Measurements from ENCODE around the gene SNRNP40. TPM values are rescaled to one million over a fixed set of nuclear protein-coding genes. Genes with fewer than 3 reads are reported as not detected.

The SNRNP40 gene
- total RNA-seq, 4 donors from 2014 or later, result 21.9 to 32.1 (median 23.6) TPM

- ATAC-seq, result no peak
- H3K4me1 ChIP-seq, result peaks cover 7 to 11% of the 10 kb centered on the region in 2 donors
- intact Hi-C loops (cut with DNase I; ENCODE audit: low total_unique reads), result no loop called here
Observed at GRCh38 chr1:31218705-31219104, 77.9 kb downstream of the SNRNP40 start.

GRCh38 chr1:31216016-31216415 lies 80.6 kb downstream of the SNRNP40 start:
- no peaks in the 10 kb centered on the region for H3K9me3 ChIP-seq
- DNase-seq, result no peak
- no peaks in the 10 kb centered on the region for H3K27me3 ChIP-seq
- ATAC-seq, result no peak
- in situ Hi-C loops (cut with MboI; ENCODE audit: low sequenced_read_pairs in 4 of 4) (no loop called here), intact Hi-C loops (cut with DNase I; ENCODE audit: low total_unique reads) (no loop called here)
- H3K4me1 ChIP-seq, result peaks cover 7 to 11% of the 10 kb centered on the region in 2 donors
- H3K4me3 ChIP-seq, result no peak overlapping the region
- H3K27ac ChIP-seq, result no peak overlapping the region
- H3K36me3 ChIP-seq, result no peaks in the 10 kb centered on the region
- TF ChIP-seq, protein P1, sequence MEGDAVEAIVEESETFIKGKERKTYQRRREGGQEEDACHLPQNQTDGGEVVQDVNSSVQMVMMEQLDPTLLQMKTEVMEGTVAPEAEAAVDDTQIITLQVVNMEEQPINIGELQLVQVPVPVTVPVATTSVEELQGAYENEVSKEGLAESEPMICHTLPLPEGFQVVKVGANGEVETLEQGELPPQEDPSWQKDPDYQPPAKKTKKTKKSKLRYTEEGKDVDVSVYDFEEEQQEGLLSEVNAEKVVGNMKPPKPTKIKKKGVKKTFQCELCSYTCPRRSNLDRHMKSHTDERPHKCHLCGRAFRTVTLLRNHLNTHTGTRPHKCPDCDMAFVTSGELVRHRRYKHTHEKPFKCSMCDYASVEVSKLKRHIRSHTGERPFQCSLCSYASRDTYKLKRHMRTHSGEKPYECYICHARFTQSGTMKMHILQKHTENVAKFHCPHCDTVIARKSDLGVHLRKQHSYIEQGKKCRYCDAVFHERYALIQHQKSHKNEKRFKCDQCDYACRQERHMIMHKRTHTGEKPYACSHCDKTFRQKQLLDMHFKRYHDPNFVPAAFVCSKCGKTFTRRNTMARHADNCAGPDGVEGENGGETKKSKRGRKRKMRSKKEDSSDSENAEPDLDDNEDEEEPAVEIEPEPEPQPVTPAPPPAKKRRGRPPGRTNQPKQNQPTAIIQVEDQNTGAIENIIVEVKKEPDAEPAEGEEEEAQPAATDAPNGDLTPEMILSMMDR (IDR thresholded peaks at IDR 0.05 in 4 of 5, conservative IDR thresholded peaks at IDR 0.05 in 1 of 5), result no peak

More at GRCh38 chr1:31218705-31219104, 77.9 kb downstream of the SNRNP40 start:
- TF ChIP-seq, protein P1 (IDR thresholded peaks at IDR 0.05 in 4 of 5, conservative IDR thresholded peaks at IDR 0.05 in 1 of 5), result no peak
- TF ChIP-seq POLR2A (IDR thresholded peaks at IDR 0.05), result no peak
- H3K27me3 ChIP-seq, result no peaks in the 10 kb centered on the region
- in situ Hi-C loops (cut with MboI; ENCODE audit: low sequenced_read_pairs in 4 of 4), result no loop called here
- no peak overlapping the region for H3K4me3 ChIP-seq
- H3K27ac ChIP-seq, result no peak overlapping the region
- H3K9me3 ChIP-seq, result no peaks in the 10 kb centered on the region
- DNase-seq, result no peak
- no peaks in the 10 kb centered on the region for H3K36me3 ChIP-seq

DNA sequence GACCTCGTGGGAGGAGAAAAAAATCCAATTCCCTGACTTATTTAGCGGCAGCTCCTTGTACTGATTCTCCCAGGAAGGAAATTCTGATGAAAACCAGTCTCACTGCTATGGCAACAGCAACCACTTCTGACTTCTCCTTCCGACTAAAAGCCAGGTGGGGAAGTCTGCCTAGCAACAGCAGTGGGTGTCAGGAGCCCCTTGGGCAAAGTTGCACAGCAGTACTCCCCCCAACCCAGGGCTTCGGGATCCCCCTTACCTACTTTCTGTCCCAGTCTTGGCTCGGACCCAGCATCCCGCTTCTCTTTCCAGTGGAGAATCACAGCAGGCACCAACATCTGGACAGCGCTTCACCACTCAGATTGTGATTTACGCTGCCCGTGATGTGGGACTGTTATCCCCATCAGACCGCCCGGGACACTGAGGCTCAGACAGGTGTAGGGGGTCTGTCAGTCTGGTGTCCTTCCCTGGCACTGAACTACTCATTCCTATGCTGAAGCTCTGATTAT lies 81.5 kb downstream of the SNRNP40 start:
- DNase-seq, result no peak
- H3K9me3 ChIP-seq, result no peaks in the 10 kb centered on the region
- H3K4me3 ChIP-seq, result no peak overlapping the region
- no peaks in the 10 kb centered on the region for H3K36me3 ChIP-seq
- no peak overlapping the region for H3K27ac ChIP-seq
- no peaks in the 10 kb centered on the region for H3K27me3 ChIP-seq
- intact Hi-C loops (cut with DNase I; ENCODE audit: low total_unique reads) (no loop called here), in situ Hi-C loops (cut with MboI; ENCODE audit: low sequenced_read_pairs in 4 of 4) (no loop called here)
- H3K4me1 ChIP-seq, result peaks cover 7 to 11% of the 10 kb centered on the region in 2 donors
- no peak for ATAC-seq
- no peak for TF ChIP-seq POLR2A (IDR thresholded peaks at IDR 0.05)

DNA sequence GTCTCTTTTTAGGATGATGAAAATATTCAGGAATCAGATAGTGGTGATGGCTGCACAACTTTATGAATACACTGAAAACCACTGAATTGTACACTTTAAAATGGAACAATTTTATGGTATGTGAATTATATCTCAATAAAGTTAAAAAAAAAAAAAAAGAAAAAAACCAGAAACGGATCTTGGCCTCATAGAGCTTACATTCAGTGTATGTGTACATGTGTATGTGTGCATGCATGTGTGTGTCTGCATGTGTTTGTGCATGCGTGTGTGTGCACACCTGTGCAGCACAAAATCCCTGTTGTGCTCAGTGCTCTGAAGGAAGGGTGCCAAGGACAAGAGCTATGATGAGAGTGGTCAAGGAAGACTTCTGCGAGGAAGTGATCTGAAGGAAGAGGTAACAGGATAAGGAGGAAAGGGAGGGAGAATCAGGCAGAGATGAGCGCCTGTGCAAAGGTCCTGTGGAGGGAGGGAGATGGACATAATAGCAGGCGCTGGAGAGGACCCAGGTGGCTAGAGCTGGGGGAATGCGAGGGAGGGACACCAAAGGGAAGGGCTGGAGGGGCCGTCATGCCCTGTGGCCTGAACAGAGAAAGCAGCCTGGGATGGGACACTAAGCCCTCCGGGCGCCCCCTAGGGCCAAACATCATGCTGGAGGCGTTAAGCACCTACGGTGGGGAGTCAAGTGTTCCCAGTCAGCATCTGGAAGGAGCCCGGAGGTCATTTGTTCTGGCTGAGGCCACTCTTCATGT lies 82.1 kb downstream of the SNRNP40 start:
- no peak for DNase-seq
- in situ Hi-C loops (cut with MboI; ENCODE audit: low sequenced_read_pairs in 4 of 4) (no loop called here), intact Hi-C loops (cut with DNase I; ENCODE audit: low total_unique reads) (no loop called here)
- Histone ChIP-seq H3K27me3 (no peaks in the 10 kb centered on the region), H3K27ac (no peak overlapping the region), H3K4me1 (peaks cover 7 to 11% of the 10 kb centered on the region in 2 donors), H3K4me3 (no peak overlapping the region), H3K36me3 (no peaks in the 10 kb centered on the region), H3K9me3 (no peaks in the 10 kb centered on the region)
- no peak for ATAC-seq
- no peak for TF ChIP-seq POLR2A (IDR thresholded peaks at IDR 0.05)

Other genes starting within 250 kb of the SNRNP40 start
- gene PUM1, start 231.1 kb downstream of the SNRNP40 start, total RNA-seq, result 100 to 1,000 TPM in 1 of 4 donors, 10 to 100 TPM in 3; 56.7 to 111 (median 76.4) TPM
- gene NKAIN1, start 56.9 kb downstream of the SNRNP40 start, total RNA-seq, result 1 to 10 TPM; 1.4 to 4.6 (median 4.0) TPM
- 10 to 100 TPM; 14.0 to 26.8 (median 17.5) TPM for gene ZCCHC17, start 244 bp upstream of the SNRNP40 start, total RNA-seq
- gene FABP3, start 76.3 kb upstream of the SNRNP40 start, total RNA-seq, result 1,000 to 10,000 TPM in 3 of 4 donors, 100 to 1,000 TPM in 1; 886 to 2,424 (median 1,240) TPM
- gene SERINC2, start 116.4 kb upstream of the SNRNP40 start, total RNA-seq, result 10 to 100 TPM; 21.2 to 53.4 (median 35.9) TPM